GM19025 (cell line): ENCODE data around the gene MPO.

ENCODE experiments used
- ATAC-seq: cut with Tn5 transposase; IDR thresholded peaks from one replicate; pipeline ENCODE4 v1.9.1; 2021; ENCODE audit warnings: mild to moderate bottlenecking, low read depth, moderate library complexity; ENCODE audit not compliant: unreplicated experiment

MPO gene

GRCh38 chr17:58242171-58242784 is 38.5 kb downstream of the MPO start:
- no peak for ATAC-seq

GRCh38 chr17:58239987-58240386 is 40.7 kb downstream of the MPO start:
- no peak for ATAC-seq

GRCh38 chr17:58238147-58238634 is 42.5 kb downstream of the MPO start, which contains the start of gene LPO:
Gene LPO (plus strand): TSS chr17:58238584. CDS start chr17:58242980, 4,396 bp downstream.
- no peak for ATAC-seq

GRCh38 chr17:58236394-58236793 is 44.3 kb downstream of the MPO start:
- ATAC-seq = no peak

- no peak for ATAC-seq
Measured at GRCh38 chr17:58235821-58236220, 44.9 kb downstream of the MPO start.

- ATAC-seq = no peak
Measured at GRCh38 chr17:58234512-58234911, 46.2 kb downstream of the MPO start.

- ATAC-seq = no peak
Measured at GRCh38 chr17:58233543-58233942, 47.2 kb downstream of the MPO start.

GRCh38 chr17:58232707-58233156 is 48.0 kb downstream of the MPO start:
- ATAC-seq = peak; percentile 79

- ATAC-seq = no peak
Measured at GRCh38 chr17:58231641-58232040, 49.1 kb downstream of the MPO start.

- ATAC-seq = no peak
Measured at GRCh38 chr17:58229881-58230280, 50.9 kb downstream of the MPO start.

- no peak for ATAC-seq
Measured at GRCh38 chr17:58229384-58229783, 51.4 kb downstream of the MPO start.

GRCh38 chr17:58228679-58229078 is 52.1 kb downstream of the MPO start:
- ATAC-seq = no peak

GRCh38 chr17:58227733-58228132 is 53.0 kb downstream of the MPO start:
- ATAC-seq = no peak

GRCh38 chr17:58224315-58224714 is 56.4 kb downstream of the MPO start:
- ATAC-seq = no peak
